A673 (cell line): ENCODE results near the gene ZDHHC19. TPM values are rescaled to one million over a fixed set of nuclear protein-coding genes. Genes with fewer than 3 reads are reported as not detected.

Source experiments
- BruUV-seq: library from RNA; stranded (reverse); fragments of 400-500 nt; replicated peaks from 2 replicates; lab custom pipeline; 2021; lab: Mats Ljungman, UMichigan
- CTCF ChIA-PET: fragments of 300-600 bp; sonication (Branson Sonifier 250); formaldehyde crosslinking; loops from one replicate; lab custom pipeline; 2022; ENCODE audit warnings: antibody characterized with exemption; lab: Charles Lee
- POLR2A ChIA-PET: fragments of 300-600 bp; sonication (Branson Sonifier 250); formaldehyde crosslinking; loops from one replicate; lab custom pipeline; 2022; ENCODE audit warnings: antibody characterized with exemption; ENCODE audit not compliant: low non-redundant PET; lab: Charles Lee
- DNase-seq: peaks from one replicate; pipeline ENCODE4 v3.0.0-alpha.2; 2015; ENCODE audit warnings: low spot score
- H3K27ac ChIP-seq: fragments of 200-600 bp; sonication (generic); 2 replicates; pipeline ENCODE4 v1.5.1; 2016; ENCODE audit warnings: mixed run types, low read depth, mild to moderate bottlenecking, mixed read lengths, antibody characterized with exemption, low read length; ENCODE audit not compliant: poor library complexity, severe bottlenecking
- H3K27me3 ChIP-seq: fragments of 200-600 bp; sonication (generic); replicated peaks from 2 replicates; pipeline ENCODE4 v1.6.1; 2017; ENCODE audit warnings: mixed run types, low read depth, mild to moderate bottlenecking, mixed read lengths, antibody characterized with exemption, low read length; ENCODE audit not compliant: insufficient read depth, poor library complexity
- H3K36me3 ChIP-seq: fragments of 200-600 bp; sonication (generic); 2 replicates; pipeline ENCODE4 v1.6.1; 2016; ENCODE audit warnings: mixed run types, mild to moderate bottlenecking, mixed read lengths, antibody characterized with exemption, low read length; ENCODE audit not compliant: insufficient read depth, poor library complexity, severe bottlenecking
- H3K4me1 ChIP-seq: fragments of 200-600 bp; sonication (generic); 2 replicates; pipeline ENCODE4 v1.6.1; 2017; ENCODE audit warnings: mixed run types, mild to moderate bottlenecking, mixed read lengths, antibody characterized with exemption, low read length; ENCODE audit not compliant: insufficient read depth, poor library complexity, severe bottlenecking
- H3K4me3 ChIP-seq: fragments of 200-600 bp; sonication (generic); 2 replicates; pipeline ENCODE4 v1.5.1; 2016; ENCODE audit warnings: low read depth, mixed run types, mild to moderate bottlenecking, mixed read lengths, low read length; ENCODE audit not compliant: poor library complexity, severe bottlenecking
- H3K9me3 ChIP-seq: fragments of 200-600 bp; sonication (generic); 2 replicates; pipeline ENCODE4 v1.6.1; 2016; ENCODE audit warnings: mixed run types, low read depth, mild to moderate bottlenecking, mixed read lengths, antibody characterized with exemption, low read length; ENCODE audit not compliant: poor library complexity, severe bottlenecking
- EZH2 ChIP-seq: fragments of 200-600 bp; sonication (generic); IDR thresholded peaks from 2 replicates; pipeline ENCODE4 v1.6.1; 2017; ENCODE audit warnings: borderline replicate concordance, low read depth, mild to moderate bottlenecking, mixed read lengths, antibody characterized with exemption, low read length; ENCODE audit not compliant: poor library complexity, severe bottlenecking
- intact Hi-C: fragments of 100-400 bp; cut with micrococcal nuclease; formaldehyde crosslinking; loops from one replicate; pipeline ENCODE4 v1.10.0; 2022; ENCODE audit not compliant: unreplicated experiment
- total RNA-seq: library from RNA; stranded (reverse); gene quantifications from 2 replicates; pipeline ENCODE4 v1.2.3, GENCODE V29; 2021
- TF ChIP-seq, protein P1 (sequence below): fragments of 300-800, 200-600 bp; sonication (generic); conservative IDR thresholded peaks from 2 replicates; pipeline ENCODE4 v1.5.1; 2017; ENCODE audit warnings: low read depth, mild to moderate bottlenecking, antibody characterized with exemption, low read length, moderate library complexity, mixed read lengths

Gene ZDHHC19
- total RNA-seq, 1 experiment from 2014 or later = not detected

- Histone ChIP-seq H3K9me3 (no peaks in the 10 kb centered on the region), H3K36me3 (no peaks in the 10 kb centered on the region), H3K4me1 (no peaks in the 10 kb centered on the region), H3K27ac (no peak overlapping the region), H3K27me3 (no peaks in the 10 kb centered on the region), H3K4me3 (no peak overlapping the region)
- DNase-seq = no peak
- no peak for TF ChIP-seq EZH2
- TF ChIP-seq, protein P1, sequence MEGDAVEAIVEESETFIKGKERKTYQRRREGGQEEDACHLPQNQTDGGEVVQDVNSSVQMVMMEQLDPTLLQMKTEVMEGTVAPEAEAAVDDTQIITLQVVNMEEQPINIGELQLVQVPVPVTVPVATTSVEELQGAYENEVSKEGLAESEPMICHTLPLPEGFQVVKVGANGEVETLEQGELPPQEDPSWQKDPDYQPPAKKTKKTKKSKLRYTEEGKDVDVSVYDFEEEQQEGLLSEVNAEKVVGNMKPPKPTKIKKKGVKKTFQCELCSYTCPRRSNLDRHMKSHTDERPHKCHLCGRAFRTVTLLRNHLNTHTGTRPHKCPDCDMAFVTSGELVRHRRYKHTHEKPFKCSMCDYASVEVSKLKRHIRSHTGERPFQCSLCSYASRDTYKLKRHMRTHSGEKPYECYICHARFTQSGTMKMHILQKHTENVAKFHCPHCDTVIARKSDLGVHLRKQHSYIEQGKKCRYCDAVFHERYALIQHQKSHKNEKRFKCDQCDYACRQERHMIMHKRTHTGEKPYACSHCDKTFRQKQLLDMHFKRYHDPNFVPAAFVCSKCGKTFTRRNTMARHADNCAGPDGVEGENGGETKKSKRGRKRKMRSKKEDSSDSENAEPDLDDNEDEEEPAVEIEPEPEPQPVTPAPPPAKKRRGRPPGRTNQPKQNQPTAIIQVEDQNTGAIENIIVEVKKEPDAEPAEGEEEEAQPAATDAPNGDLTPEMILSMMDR = no peak
- intact Hi-C loops = no loop called here
- ChIA-PET POLR2A (no interaction called here), CTCF (no interaction called here)
- no TSS peak for BruUV-seq
These were observed 55.0 kb downstream of the ZDHHC19 start for GRCh38 chr3:196156160-196156559.

GRCh38 chr3:196150481-196150880 lies 60.7 kb downstream of the ZDHHC19 start:
- H3K27me3 ChIP-seq = no peaks in the 10 kb centered on the region
- BruUV-seq = no TSS peak
- intact Hi-C loops = no loop called here
- no peaks in the 10 kb centered on the region for H3K9me3 ChIP-seq
- ChIA-PET POLR2A (no interaction called here), CTCF (no interaction called here)
- no peak overlapping the region for H3K27ac ChIP-seq
- no peaks in the 10 kb centered on the region for H3K4me1 ChIP-seq
- TF ChIP-seq, protein P1 = no peak
- TF ChIP-seq EZH2 = no peak
- H3K4me3 ChIP-seq = no peak overlapping the region
- no peaks in the 10 kb centered on the region for H3K36me3 ChIP-seq
- no peak for DNase-seq

GRCh38 chr3:196149831-196150301 lies 61.3 kb downstream of the ZDHHC19 start:
- Histone ChIP-seq H3K27ac (no peak overlapping the region), H3K4me1 (no peaks in the 10 kb centered on the region), H3K36me3 (no peaks in the 10 kb centered on the region), H3K9me3 (no peaks in the 10 kb centered on the region), H3K27me3 (no peaks in the 10 kb centered on the region), H3K4me3 (no peak overlapping the region)
- ChIA-PET POLR2A (no interaction called here), CTCF (interaction anchor here (0.7 kb wide), 1 partner anchor 298 kb away, joined by 7 read pairs; no protein-coding TSS in a partner anchor)
- no peak for DNase-seq
- TF ChIP-seq, protein P1 = no peak
- no peak for TF ChIP-seq EZH2
- intact Hi-C loops = no loop called here
- no TSS peak for BruUV-seq
